NT2/D1 (cell line): ENCODE measurements around the gene TMEM131.

Source experiments
- YY1 ChIP-seq: IDR thresholded peaks from 2 replicates; pipeline ENCODE4 v1.6.1; 2011; ENCODE audit not compliant: insufficient read length, insufficient read depth
- ZNF274 ChIP-seq: IDR thresholded peaks from 2 replicates; pipeline ENCODE4 v1.6.1; 2011; ENCODE audit warnings: mild to moderate bottlenecking, low read depth, low read length

- TF ChIP-seq YY1 (no peak), ZNF274 (no peak)
Measured at GRCh38 chr2:97999536-97999935, 3.8 kb upstream of the TMEM131 start.
